GM18520 (cell line): ENCODE results near the gene LRRC2.

Experiments used
- ATAC-seq: cut with Tn5 transposase; IDR thresholded peaks from one replicate; pipeline ENCODE4 v1.9.1; 2021; ENCODE audit not compliant: unreplicated experiment

Gene LRRC2

DNA sequence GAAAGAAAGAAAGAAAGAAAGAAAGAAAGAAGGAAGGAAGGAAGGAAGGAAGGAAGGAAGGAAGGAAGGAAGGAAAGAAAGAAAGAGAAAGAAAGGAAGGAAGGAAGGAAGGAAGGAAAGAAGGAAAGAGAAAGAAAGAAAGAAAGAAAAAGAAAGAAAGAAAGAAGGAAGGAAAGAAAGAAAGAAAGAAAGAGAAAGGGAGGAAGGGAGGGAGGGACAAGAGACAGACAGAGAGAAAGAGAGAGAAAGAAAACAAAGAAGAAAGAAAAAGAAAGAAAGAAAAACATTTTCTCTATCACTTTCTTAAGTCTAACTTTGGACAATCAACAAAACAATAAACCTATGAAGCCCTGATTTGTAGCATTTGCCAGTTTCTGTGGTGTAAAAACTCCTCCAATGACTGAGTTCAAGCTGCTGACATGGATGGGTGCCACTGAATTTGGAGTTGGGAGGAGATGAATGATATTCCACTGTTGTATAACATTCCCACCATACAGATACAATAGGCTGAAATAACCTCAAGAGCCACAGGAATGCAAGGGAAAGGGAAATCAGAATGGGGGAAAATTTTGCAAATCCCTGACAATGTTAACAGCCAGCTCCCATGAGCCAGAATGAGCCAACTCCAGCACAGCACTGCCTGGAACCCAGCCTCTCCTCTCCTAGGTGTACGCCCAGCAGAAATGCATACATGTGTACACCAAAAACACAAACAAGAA, 83.3 kb downstream of the LRRC2 start:
- ATAC-seq: no peak

DNA sequence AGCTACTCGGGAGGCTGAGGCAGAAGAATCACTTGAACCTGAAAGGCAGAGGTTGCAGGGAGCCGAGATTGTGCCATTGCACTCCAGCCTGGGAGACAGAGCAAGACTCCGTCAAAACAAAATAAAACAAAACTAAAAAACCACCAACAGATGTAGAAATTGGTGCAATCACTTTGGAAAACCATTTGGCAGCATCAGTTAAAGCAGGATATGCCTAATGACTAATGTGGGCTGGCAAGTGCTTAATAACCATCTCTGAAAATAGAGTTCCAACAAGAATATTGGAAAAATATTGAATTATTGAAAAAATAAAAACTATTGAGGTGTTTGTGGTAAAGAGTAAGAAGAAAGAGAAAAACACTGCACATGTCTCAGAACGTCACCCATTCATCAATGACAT, 84.5 kb downstream of the LRRC2 start:
- ATAC-seq: no peak

DNA sequence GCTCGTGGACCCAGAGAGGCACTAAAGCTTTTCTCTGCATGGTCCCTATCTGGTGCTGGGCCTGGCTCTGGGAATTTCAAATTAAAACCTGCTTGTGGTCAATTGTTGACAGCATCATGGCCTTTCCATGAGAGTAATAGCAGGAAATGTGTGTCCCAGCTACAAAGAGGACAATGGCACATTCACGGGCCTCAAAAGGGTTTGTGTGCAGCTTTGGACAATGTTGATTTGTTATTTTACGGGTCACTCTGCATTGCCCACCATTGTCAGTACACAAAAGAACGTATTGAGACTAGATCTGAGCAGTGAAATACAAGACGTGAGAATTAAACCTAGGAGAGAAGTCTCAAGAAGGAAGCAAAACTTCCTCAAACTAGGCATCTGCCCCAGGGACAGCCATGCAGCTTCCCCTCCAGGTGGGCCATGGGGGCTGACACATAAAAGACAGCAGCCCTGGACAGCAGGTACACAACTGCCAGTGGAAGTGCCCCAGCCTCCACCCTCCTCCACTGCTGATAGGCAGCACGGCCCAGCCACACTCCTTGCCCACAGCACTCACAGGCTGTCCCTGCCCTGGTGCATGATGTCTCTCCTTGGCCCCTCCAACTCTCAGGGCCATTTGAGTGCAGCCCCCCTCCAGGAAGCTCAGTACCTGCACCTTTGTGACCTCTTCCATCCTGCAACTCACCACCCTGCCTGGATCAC, 85.5 kb downstream of the LRRC2 start:
- no peak for ATAC-seq

DNA sequence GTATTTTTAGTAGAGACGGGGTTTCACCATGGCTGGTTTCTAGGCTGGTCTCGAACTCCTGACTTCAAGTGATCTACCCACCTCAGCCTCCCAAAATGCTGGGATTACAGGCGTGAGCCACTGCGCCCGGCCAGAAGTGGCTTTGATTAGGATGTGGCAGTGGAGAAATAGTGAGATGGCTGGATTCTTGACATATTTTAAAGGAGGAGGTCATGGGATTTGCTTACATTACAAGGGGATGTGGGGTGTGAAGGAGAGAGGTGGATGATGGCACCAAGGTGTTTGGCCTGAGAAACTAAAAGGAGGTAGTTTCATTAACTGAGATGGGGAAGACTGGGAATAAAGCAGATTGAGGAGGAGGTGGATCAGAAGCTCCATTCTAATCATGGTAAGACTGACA, 86.4 kb downstream of the LRRC2 start:
- no peak for ATAC-seq

DNA sequence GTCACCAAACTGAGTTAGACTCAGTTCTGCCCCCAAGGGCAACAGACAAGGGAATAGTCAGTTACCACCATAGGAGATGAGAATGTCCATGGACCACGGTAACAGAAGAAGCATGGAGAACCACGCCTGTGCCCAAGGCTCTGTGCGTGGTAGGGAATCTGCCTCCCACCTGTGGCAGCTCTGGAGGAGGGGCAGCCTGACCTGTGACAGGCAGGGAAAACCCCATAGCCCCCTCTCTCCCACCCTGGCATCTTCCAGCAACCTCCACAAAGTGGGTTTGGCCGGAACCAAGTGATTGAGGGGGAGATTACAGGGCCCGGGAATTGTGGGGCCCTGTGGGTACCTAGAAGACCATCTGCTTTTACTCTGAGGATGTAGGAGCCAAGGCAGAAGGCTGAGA, 87.1 kb downstream of the LRRC2 start:
- no peak for ATAC-seq

DNA sequence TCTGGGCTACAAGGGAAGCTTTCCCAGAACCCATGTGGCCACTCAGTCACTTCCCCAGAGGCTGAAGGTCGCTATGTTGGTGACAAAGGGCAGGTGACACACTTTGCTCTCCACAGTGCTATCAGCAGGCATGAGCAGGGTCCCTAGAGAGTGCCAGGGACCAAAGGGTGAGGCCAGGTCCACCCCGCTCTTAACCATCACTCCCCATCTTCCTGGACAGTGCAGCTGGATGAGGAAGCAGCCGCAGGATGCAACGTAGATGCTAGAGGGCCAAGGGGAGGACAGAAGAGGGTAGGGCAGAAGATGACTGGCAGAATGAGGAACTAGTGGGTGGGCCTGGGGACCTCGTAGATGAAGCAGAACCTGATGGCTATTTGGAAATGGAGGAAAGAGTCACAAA, 87.8 kb downstream of the LRRC2 start:
- no peak for ATAC-seq

DNA sequence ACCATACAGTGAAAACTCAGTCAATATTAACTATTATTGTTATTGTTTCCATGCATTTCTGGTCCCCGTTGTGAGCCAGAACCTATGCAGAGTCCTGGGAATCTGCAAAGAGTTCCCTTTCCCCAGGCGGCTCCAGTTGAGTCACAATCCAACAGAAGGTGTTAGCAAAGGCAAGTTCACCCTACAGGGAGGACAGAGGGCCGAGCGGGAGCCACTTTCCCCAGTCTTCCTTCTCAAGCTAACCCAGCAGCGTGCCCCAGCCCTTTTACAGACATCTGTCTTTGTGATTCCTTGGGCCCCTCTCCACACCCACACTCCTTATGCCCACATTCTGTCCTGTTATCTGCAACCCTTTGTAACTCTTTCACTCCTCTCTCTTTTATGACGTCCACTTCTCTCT, 88.3 kb downstream of the LRRC2 start:
- no peak for ATAC-seq

DNA sequence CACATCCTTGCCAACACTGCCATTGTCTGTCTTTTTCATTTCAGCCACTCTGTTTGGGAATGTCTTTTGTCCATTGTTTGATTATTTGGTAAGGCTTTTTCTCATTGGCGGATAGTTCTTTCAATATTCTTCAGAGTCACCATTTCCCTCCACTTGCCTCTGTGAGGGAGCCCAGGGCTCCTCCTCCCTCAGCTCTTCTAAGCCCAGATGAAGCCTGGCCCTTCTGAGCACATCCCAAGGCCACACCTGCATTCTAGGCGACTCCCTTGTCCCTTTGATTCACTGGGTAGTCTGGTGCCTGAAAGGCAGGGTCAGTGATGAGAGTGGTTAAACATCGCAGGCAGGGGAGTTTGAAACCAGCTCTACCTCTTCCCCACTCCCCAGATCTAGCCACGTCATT, 89.0 kb downstream of the LRRC2 start:
- no peak for ATAC-seq

DNA sequence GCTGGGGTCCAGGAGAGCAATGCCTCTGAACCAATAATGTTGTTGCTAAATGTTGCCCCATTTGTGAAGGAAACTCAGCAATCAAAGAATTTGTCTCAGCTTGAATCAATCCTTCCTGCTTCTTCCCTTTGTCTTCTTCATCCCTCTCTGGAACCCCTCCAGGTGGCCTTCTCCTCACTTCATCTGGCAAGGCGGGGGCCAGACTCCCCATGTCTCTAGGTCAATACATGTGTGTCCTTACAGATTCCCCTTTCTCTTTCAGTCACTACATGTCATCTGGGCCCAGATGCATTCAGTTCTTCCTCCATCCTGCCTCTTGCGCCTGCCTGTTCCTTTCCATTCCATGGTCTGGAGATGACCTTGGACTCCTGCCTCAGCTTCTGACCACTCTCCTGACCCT, 93.4 kb downstream of the LRRC2 start:
- ATAC-seq: no peak

DNA sequence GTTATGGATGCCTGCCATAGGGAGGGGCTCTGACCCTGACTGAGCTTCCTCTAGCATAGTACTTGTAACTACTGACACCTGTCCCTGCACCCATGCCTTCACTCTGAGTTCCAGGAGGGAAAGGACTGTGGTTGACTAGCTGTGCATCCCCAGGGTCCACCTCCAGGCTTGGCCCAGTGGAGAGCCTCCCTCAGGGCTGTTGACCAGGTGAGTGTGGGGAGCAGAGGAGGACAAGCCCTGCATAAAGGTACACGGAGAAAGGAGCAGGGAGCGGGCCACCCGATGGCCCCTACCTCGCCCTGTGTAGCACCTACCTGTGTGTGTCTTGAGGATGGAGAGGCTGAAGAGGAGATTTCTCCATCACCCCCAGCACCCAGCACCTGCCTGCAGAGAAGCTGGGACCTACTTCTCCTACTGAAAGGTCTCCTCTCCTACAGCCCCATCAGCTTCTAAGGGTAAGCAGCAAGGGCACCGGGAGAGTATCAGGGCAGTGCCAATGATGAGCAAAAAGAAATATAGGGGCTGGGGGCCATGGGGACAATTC, 94.7 kb downstream of the LRRC2 start:
- ATAC-seq: no peak

DNA sequence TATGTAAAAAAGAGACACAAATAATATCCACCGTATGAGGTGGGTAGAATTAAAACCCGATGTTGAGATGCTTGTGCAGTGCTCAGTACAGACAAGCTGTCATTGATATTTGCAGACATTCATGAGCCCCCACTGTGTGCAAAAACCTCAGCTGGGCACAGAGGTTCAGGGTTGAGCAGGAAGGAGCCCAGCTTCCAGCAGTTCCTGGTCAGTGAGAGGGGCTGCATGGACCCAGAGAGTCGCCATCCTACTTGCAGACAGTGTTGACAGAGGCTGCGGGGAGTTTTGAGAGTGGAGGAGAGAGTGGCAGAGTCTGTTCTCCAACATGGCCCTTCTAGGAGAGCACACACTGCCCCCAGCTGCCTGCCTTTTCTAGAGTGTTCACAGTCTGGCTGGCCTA, 95.3 kb downstream of the LRRC2 start:
- ATAC-seq: no peak

DNA sequence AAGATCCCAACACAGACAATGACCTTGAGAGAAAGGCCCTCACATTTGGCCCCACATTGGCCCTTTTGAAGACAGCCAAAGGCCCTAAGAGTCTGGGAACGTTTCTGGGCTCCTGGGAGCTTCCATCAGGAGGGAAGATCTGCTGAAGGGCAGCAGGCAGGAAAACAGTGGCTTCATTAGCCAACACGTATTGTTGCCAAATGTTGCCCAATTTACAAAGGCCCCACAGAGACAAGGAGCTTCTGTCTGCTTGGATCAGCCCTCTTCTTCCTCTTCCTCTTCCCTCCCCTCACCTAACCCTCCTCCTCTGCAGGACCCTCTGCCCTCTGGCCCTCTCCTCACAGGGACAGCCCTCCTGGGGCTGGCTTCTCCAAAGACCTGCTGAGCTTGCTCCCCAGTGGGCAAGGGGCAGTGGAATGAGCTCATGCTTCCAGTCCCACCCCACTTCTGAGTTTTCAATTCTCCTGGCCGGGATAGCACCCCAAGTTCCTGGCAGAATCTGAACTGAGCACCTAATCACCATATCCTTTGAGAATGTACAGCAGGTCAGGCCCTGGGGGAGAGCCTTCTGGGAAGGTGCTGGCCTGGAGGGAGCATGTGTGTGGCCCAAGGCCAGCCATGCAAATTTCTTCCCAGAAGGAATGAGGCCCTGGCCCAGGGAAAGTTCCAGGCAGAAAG, 96.3 kb downstream of the LRRC2 start:
- no peak for ATAC-seq

DNA sequence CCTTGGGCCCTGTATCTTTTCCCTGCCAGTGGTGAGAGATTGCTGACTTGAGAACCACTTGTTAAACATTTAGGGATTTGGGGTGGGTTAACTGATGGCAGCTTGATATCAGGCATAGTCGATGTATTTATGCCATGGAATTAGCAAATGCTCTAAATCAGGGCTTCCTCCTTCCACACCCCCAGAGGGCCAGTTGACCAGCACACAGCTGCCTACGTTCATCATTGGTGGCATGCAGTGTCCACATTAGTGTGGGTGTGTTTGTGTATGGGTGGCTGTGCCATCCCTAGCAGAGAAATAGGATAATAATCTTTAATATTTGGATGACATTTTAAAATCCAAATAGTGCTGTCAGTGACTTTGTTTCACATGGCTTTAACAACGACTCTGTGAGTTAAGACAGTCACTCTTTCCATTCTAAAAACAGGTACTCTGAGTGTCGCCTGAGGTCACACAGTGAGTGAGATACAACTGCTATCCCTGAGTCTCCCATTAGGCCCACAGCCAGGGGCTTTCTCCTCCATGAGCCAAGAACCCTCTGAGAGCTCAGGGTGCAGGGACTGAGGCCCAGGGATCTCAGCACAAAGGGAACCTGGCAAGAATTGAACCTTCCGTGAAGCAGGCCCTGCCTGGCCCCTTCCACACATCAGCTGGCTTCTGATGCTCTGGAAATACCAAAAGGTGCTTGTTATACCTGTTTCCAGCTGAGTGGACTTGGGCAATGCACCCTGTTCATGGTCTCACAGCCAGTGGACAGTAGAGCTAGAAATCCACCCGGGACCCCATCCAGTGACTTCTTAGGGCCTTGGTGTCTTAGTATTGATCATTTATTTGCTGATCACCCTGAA, 97.1 kb downstream of the LRRC2 start:
- ATAC-seq: no peak

DNA sequence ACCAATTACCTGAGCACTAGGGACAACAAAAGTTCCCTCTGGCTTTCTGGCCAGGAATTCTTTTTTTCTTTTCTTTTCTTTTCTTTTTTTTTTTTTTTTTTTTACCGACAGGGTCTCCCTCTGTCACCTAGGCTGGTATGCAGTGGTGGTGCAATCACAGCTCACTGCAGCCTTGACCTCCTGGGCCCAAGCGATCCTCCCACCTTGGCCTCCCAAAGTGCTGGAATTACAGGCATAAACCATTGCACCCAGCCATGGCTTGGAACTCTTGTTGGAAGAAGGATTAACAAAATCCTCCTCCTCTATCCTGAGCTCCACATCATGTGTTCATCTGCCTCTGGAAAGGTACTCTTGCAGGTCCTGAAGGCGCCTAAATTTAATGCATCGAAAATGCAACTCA, 98.5 kb downstream of the LRRC2 start:
- ATAC-seq: no peak

DNA sequence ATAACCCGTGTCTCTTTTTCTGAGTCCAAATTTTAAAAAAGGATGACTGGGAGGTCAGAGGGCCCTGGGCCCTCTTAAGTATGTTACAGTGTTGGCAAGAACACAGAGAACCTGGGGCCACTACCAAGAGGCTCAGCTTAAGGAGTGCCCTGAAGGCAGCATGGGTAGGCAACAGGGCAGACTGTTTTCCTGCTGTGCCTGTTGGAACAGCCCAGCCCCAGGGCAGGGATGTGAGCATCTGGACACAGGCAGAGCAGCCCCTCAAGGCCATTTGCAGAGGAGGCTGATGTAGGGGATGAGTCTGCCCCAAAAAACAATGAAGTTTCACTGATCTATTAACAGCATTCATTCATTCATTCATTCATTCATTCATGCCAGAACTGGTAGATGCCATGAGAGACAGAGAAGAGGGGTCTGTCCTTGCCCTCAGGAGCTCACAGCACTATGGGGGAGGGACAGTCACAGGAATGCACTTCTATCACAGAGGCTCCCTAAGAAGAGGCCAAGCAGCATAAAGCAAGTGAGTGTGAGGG, 99.2 kb downstream of the LRRC2 start:
- no peak for ATAC-seq

DNA sequence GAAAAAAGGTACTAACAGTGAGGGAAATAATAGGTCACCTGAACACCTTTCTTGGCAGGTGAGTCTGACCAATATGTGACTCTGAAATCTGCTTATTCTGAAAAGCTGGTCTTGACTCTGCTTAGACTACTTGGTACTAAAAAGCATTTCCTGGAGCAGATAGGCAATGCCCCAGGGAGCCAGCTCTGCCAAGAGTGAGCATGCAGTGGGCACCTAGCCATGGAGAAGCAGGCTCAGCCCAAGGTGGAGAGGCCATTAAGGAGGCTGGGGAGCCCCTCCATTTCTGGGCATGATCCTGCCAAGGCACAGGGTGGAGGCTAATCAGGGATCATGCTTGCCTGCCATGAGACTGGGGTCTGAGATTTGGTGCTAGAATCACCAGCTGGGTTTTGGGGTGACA, 99.8 kb downstream of the LRRC2 start:
- ATAC-seq: no peak
